Measurements from ENCODE around the gene C16orf90. TPM values are rescaled to one million over a fixed set of nuclear protein-coding genes. Genes with fewer than 3 reads are reported as not detected.

The C16orf90 gene
- total RNA-seq, 1 donor from 2014 or later = not detected

GRCh38 chr16:3481696-3482658, 13.3 kb downstream of the C16orf90 start:
- peaks cover 9% of the 10 kb centered on the region for H3K9me3 Mint-ChIP-seq (ENCODE audit: unreplicated experiment)
- peaks cover 42% of the 10 kb centered on the region for H3K4me1 Mint-ChIP-seq (ENCODE audit: low read depth, unreplicated experiment)
- H3K27ac Mint-ChIP-seq (ENCODE audit: unreplicated experiment) = no peak overlapping the region
- H3K27me3 Mint-ChIP-seq (ENCODE audit: unreplicated experiment) = peaks cover 14% of the 10 kb centered on the region
- no peaks in the 10 kb centered on the region for H3K36me3 Mint-ChIP-seq (ENCODE audit: unreplicated experiment)
- no peak for TF ChIP-seq CTCF (IDR thresholded peaks at IDR 0.05; ENCODE audit: partially characterized antibody, unreplicated experiment)
- no peak for DNase-seq
- H3K4me3 Mint-ChIP-seq (ENCODE audit: unreplicated experiment) = no peak overlapping the region

- no peak for TF ChIP-seq CTCF (IDR thresholded peaks at IDR 0.05; ENCODE audit: partially characterized antibody, unreplicated experiment)
- Mint-ChIP-seq H3K27ac (ENCODE audit: unreplicated experiment) (no peak overlapping the region), H3K4me3 (ENCODE audit: unreplicated experiment) (no peak overlapping the region), H3K36me3 (ENCODE audit: unreplicated experiment) (no peaks in the 10 kb centered on the region), H3K4me1 (ENCODE audit: low read depth, unreplicated experiment) (peaks cover 38% of the 10 kb centered on the region), H3K27me3 (ENCODE audit: unreplicated experiment) (peaks cover 12% of the 10 kb centered on the region), H3K9me3 (ENCODE audit: unreplicated experiment) (peaks cover 9% of the 10 kb centered on the region)
- DNase-seq = no peak
Observed at GRCh38 chr16:3480901-3481695, 14.2 kb downstream of the C16orf90 start.

GRCh38 chr16:3479654-3480216, 15.6 kb downstream of the C16orf90 start:
- no peak overlapping the region for H3K4me3 Mint-ChIP-seq (ENCODE audit: unreplicated experiment)
- peaks cover 37% of the 10 kb centered on the region for H3K4me1 Mint-ChIP-seq (ENCODE audit: low read depth, unreplicated experiment)
- H3K27me3 Mint-ChIP-seq (ENCODE audit: unreplicated experiment) = peaks cover 12% of the 10 kb centered on the region
- DNase-seq = no peak
- peaks cover 9% of the 10 kb centered on the region for H3K9me3 Mint-ChIP-seq (ENCODE audit: unreplicated experiment)
- no peaks in the 10 kb centered on the region for H3K36me3 Mint-ChIP-seq (ENCODE audit: unreplicated experiment)
- no peak overlapping the region for H3K27ac Mint-ChIP-seq (ENCODE audit: unreplicated experiment)
- no peak for TF ChIP-seq CTCF (IDR thresholded peaks at IDR 0.05; ENCODE audit: partially characterized antibody, unreplicated experiment)

GRCh38 chr16:3478242-3478925, 16.9 kb downstream of the C16orf90 start:
- Mint-ChIP-seq H3K36me3 (ENCODE audit: unreplicated experiment) (no peaks in the 10 kb centered on the region), H3K4me3 (ENCODE audit: unreplicated experiment) (no peak overlapping the region)
- no peak for TF ChIP-seq CTCF (IDR thresholded peaks at IDR 0.05; ENCODE audit: partially characterized antibody, unreplicated experiment)

More at GRCh38 chr16:3478242-3478925, 16.9 kb downstream of the C16orf90 start:
- peak overlapping the region; percentile 33 for H3K27ac Mint-ChIP-seq (ENCODE audit: unreplicated experiment)
- peaks cover 24% of the 10 kb centered on the region for H3K4me1 Mint-ChIP-seq (ENCODE audit: low read depth, unreplicated experiment)
- peaks cover 4% of the 10 kb centered on the region for H3K27me3 Mint-ChIP-seq (ENCODE audit: unreplicated experiment)
- peaks cover 7% of the 10 kb centered on the region for H3K9me3 Mint-ChIP-seq (ENCODE audit: unreplicated experiment)
- DNase-seq = no peak

Measured in glutamatergic neuron (in vitro differentiated cells).